GM19328 (cell line): ENCODE measurements around the gene RND1.
A peak's percentile ranks its signal among the peaks of the same experiment; 100 is the strongest.

ENCODE experiments used
- ATAC-seq: cut with Tn5 transposase; IDR thresholded peaks from one replicate; pipeline ENCODE4 v1.9.1; 2021; ENCODE audit warnings: mild to moderate bottlenecking, moderate library complexity; ENCODE audit not compliant: unreplicated experiment

RND1 gene

GRCh38 chr12:48828841-48829575, 36.7 kb downstream of the RND1 start:
- ATAC-seq: no peak

DNA sequence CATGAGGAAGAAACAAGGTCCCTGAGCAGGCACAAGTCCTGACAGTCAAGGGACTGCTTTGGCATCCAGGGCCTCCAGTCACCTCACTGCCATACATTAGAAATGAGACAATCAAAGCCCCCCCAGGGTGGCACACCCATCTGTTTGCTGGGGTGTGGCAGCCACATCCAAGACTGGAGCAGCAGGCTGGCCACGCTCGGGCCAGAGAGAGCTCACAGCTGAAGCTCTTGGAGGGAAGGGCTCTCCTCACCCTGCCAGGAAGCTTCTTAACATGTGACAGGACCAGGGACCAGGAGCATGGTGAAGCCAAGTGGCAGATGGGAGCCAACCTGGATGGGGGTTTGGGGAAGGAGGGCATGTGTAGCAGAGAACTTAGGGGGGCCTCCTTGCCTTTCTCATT, 37.4 kb downstream of the RND1 start:
- ATAC-seq: no peak

GRCh38 chr12:48827513-48828096, 38.1 kb downstream of the RND1 start:
- no peak for ATAC-seq

- ATAC-seq: no peak
These were observed 38.6 kb downstream of the RND1 start for GRCh38 chr12:48827026-48827425.

GRCh38 chr12:48826209-48826855, 39.3 kb downstream of the RND1 start:
- no peak for ATAC-seq

DNA sequence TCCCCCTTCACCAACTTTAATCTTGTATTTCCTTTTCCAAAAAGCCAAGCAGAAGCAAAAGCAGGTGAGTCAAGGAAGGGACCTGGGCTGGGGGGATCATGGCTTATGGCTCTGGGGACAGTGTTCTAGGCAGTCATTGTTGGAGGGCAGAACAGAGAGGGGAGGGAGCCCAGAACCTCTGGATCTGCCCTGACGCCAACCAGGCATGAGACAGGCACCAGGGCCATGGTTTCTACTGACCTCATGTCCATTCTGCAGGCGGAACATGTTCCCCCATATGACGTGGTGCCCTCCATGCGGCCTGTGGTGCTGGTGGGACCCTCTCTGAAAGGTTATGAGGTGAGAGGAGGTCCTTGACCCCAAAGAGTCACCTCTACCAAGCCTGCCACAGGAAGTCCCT, 40.8 kb downstream of the RND1 start:
- no peak for ATAC-seq

DNA sequence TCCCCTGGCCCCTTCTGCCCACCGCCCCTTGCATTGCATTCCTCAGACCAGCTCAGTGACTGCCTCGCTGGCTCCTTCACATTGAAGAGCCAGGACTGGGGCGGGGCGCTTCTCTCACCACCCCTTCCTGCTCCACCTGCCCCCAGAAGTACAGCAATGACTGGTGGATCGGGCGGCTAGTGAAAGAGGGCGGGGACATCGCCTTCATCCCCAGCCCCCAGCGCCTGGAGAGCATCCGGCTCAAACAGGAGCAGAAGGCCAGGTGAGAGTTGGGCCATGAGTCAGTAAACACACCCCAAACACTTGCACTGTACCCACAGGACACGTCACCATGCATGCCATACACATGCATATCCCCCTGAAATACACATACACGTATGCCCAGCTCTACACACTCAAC, 41.6 kb downstream of the RND1 start:
- no peak for ATAC-seq

- no peak for ATAC-seq
These were observed 42.4 kb downstream of the RND1 start for GRCh38 chr12:48823281-48823680.

GRCh38 chr12:48822711-48823110, 43.0 kb downstream of the RND1 start:
- no peak for ATAC-seq

GRCh38 chr12:48822139-48822538, 43.5 kb downstream of the RND1 start:
- ATAC-seq: no peak

DNA sequence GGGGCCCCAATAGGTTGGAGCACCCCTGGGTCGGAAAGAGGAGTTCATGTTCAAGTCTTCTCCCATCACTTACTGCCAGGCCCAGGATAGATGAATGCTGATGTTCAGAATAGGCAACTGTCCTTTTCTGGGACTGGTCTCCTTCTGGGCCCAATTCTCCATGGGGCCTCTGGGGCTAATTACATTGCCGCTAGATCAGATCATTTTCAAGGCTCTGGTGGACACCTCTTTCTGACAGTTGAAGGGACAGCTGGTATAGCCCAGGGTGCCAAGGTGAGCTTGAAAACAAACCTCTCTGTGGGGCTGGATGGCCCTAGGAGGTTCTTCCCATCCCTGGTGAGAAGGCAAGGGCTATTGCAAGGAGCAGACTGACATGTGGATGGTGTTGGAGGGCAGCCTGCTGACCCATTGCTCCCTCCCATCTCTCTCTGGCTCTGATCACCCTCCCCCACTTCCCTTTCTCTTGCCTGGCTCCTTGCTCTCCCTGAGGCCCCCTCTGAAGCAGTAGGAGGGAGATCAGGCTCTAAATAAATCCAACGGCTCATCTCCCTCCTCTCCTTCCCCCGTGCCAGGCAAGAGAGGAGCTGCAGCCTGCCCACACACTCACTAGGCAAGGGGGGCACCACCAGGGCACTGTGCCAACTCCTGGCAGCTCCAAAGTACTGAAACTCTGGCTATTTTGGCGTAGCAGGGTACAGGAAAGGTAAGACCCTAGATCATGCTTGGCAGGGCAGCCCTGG, 45.5 kb downstream of the RND1 start:
- no peak for ATAC-seq

DNA sequence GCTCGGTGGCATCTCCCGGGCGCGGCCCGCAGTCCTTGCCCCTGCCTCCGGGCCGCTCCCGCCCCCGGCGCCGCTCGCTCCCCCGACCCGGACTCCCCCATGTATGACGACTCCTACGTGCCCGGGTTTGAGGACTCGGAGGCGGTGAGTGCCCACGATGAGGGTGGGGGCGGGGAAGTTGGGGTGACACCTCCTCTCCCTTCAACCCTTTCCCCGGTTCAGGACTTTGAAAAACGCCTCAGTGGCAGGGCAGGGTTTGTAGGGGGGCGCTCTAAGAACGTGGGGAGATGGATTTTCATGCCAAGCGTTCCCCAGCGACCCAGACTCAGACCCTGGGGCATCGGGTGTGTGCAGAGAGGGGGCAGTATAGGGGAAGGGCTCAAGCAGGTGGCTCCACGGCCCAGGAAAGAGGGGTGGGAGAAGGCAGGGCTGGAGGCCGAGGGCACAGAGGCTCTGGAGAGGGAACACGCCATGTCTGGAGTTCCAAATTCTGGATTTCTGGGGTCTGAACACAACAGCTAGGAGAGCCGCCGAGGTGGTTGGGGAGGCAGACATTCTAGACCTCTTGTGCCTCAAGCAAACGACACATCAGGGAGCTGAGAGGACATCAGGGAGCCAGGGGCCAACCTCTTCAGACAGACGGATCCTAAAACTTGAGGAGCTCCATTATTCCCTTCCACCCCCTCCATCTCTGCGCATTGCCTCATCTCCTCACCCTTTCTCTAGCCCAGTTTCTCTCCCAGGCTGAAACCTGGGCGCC, 46.7 kb downstream of the RND1 start:
- ATAC-seq: no peak

- no peak for ATAC-seq
These were observed 47.5 kb downstream of the RND1 start, which contains the start of gene CACNB3 for GRCh38 chr12:48817873-48818830. Gene CACNB3 (plus strand): TSS chr12:48818496. CDS start chr12:48818930, 434 bp downstream.

- no peak for ATAC-seq
These were observed 49.4 kb downstream of the RND1 start for GRCh38 chr12:48816143-48816854.

DNA sequence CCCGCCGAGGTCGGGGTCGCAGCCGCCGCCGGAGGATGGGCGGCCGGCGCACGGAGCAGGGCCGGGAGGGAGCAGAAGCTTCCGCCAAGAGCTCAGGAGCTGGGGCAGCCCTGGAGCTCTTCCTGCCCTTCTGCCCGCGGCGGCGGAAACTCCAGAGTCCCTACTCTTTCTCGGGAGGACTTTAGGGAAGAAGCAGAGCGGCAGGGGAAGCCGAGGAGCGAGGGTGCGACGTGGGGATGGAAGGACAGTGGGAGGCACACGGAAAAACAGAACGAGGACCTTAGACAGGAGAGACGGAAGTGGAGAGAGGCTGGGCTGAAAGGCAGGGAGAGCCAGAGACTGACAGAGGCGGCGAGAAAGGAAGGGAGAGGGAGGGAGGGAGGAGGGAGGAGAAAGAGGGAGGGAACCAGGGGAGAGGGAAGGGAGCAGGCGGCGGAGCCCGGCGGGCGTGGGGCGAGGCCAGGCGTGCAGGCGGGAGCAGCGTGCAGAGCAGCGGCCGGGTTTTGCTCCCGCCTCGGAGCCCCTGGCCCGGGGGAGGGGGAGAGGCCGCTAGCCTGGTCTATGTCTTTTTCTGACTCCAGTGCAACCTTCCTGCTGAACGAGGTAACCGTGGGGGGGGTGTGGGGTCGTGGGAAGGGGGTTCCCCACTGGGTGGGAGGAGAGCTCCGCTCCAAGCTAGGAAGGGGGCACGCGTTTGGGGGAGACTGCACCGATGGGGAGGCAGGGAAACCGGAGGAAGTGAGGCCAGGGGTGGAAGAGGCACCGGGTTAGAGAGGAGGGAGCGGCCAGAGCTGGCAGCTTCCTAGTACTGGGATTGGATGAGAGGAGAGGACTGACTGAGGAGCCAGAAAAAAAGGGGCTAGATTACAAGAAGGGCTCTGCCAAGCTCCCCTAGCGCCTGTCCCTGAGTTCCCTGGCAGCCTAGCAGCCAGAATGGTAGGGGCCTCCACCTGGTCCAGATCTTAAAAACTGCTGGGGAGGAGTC, 50.3 kb downstream of the RND1 start:
- peak; percentile 25 for ATAC-seq

DNA sequence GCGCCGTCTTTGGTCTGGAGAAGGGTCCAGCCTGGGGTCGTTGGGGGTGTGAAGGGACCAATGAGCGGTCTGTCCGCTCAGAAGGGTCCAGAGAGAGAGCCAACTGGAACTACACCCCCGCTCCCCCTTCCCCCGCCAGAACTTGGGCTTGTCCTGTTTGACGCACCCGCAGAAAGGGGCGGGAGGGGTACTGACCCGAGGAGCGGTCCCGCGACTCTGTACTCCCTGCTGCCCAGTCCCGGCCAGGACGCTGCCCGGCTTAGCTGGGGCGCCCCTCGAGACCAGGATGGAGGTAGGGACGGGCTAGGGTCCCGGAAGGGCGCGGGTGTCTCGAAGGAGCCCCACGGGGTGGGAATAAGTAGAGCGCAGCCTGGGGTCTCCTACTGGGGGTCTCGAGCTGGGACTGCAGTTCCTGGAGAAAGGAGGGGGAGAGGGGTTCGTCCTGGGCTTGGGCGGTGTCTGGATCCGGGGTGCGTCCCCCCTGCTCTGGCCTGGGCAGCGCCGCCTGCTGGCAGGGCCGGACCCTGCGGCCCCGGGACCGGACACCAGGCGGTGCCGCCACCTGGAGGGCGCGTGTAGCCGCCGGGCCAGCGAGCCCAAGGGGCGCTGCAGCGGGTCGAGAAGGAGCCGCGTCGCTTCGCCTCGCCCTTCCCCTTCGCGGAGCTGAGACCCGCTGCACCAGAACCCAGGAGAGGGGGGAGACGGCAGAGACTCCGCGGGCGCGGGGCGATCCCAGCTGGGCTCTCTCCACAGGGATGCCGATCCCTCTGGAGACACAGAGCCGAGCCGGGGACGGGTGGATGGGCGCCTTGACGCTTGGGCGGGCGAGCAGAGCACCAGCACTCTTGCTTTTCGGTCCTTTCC, 51.2 kb downstream of the RND1 start:
- ATAC-seq: peak; percentile 74
